Esophagus squamous epithelium (tissue), 4 donors: ENCODE data around the gene ITSN1.

Experiments
- POLR2A ChIP-seq, 4 donors: fragments of 450-650 bp; IDR thresholded peaks; one replicate each; pipeline ENCODE4 v1.6.1; 2017; ENCODE audit warnings: antibody characterized with exemption in 4 of 4, mild to moderate bottlenecking in 4 of 4, moderate library complexity in 3 of 4
- TF ChIP-seq, protein P1 (sequence below), 6 experiments: fragments of 450-650 bp in 4 of 6; fragments of 200-600 bp in 2 of 6; sonication (generic) in 2 of 6; IDR thresholded peaks; one replicate each; pipeline ENCODE4 v1.5.1; 2016 to 2019; ENCODE audit warnings: antibody characterized with exemption in 6 of 6, mild to moderate bottlenecking in 4 of 6, moderate library complexity in 4 of 6

DNA sequence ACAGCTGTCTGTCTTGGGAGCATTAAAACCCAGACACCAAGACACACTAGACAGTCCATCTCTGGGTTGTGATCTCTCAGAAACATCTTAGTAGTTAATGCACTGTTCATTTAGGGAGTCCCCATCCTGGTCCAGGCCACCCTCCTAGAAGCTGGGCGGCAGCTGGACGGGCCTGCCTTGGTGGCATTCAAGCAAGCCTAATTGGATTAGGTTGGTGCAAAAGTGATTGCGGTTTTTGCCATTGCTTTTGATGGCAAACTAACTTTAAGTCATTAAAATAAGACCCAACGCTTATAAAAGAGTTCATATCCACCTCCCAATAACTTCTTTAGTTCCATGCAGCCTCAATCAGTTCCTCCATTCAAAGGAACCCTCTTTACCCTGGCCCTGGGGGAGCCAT lies 251.6 kb downstream of the ITSN1 start:
- TF ChIP-seq, protein P1, sequence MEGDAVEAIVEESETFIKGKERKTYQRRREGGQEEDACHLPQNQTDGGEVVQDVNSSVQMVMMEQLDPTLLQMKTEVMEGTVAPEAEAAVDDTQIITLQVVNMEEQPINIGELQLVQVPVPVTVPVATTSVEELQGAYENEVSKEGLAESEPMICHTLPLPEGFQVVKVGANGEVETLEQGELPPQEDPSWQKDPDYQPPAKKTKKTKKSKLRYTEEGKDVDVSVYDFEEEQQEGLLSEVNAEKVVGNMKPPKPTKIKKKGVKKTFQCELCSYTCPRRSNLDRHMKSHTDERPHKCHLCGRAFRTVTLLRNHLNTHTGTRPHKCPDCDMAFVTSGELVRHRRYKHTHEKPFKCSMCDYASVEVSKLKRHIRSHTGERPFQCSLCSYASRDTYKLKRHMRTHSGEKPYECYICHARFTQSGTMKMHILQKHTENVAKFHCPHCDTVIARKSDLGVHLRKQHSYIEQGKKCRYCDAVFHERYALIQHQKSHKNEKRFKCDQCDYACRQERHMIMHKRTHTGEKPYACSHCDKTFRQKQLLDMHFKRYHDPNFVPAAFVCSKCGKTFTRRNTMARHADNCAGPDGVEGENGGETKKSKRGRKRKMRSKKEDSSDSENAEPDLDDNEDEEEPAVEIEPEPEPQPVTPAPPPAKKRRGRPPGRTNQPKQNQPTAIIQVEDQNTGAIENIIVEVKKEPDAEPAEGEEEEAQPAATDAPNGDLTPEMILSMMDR (IDR thresholded peaks at IDR 0.05): no peak
- no peak for TF ChIP-seq POLR2A (IDR thresholded peaks at IDR 0.05)
